Stimulated activated CD4-positive, alpha-beta T cell treated with anti-CD3 and anti-CD28 coated beads, Interleukin-1b, Interleukin-23, amount 100 ng/mL, for 4 hours (primary cell): Measurements from ENCODE around the gene HPSE.
"Not testable (repeated sequence)": the region's sequence is repeated elsewhere in the genome, so short reads cannot be mapped to it uniquely, and the experiment has no call there.

Experiments used
- DNase-seq, 2 donors: peaks; one replicate each; pipeline ENCODE4 v3.0.0-alpha.2; 2020; ENCODE audit warnings: low read depth in 2 of 2

The HPSE gene

DNA sequence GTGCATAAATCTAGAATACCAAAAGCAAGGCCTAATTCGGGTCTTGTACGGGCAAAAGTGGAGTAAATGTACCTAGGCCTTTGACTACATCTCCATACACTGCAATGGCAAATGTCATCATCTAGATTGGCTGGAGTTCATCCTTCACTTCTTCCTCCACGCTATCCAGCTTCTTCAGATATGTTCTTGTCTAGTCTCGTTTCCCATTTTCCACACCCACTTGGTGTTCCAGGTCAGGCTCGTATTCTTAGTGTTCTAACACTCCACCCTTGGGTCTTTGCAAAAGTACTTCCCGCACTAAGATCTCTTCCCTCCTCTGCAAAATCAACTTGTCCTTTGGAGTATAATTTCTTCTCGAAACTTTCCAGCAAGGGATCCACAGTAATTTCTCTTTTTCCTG is 51.5 kb downstream of the HPSE start:
- DNase-seq, result no peak

DNA sequence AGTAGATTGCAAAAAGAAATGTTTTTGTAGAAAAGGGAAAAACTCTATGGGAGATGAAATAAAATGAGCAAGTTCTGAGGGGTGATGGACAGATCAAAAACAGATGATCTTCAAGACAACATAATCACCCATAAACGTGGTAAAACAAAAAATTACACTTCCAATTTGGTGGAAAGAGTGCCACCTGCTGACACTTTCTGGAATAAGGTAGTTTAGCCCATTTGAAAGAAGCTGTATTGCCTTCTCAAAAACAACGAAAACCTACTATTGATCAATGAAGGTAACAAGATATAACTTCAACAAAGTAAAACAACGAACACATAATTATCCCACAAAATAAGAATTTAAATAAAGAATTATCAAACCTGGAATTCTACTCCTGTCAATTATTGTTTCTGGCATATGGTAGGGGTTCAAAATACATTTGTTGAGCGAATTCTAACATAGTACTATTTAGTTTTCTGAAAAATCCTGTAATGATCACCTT is 52.6 kb downstream of the HPSE start:
- DNase-seq, result peak in 1 of 2 donors; percentile 67

DNA sequence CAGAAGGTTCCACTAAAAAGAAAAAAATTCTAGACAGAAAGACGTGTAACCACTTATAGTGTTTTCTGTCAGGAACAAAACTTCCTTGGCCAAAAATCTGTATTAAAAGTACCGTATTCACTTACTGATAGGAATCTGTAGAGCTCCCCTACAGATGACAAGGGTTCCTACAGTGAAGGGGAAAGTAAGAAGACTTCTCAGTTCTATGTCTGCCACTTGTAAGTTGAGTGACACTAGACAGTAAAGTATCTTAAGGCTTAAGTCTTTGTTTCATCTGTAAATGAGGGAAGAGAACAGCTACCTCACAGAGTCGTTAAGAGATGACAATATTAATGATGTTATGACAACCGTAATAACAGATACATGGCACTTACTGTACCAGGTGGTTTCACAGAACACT is 53.3 kb downstream of the HPSE start:
- DNase-seq, result no peak

DNA sequence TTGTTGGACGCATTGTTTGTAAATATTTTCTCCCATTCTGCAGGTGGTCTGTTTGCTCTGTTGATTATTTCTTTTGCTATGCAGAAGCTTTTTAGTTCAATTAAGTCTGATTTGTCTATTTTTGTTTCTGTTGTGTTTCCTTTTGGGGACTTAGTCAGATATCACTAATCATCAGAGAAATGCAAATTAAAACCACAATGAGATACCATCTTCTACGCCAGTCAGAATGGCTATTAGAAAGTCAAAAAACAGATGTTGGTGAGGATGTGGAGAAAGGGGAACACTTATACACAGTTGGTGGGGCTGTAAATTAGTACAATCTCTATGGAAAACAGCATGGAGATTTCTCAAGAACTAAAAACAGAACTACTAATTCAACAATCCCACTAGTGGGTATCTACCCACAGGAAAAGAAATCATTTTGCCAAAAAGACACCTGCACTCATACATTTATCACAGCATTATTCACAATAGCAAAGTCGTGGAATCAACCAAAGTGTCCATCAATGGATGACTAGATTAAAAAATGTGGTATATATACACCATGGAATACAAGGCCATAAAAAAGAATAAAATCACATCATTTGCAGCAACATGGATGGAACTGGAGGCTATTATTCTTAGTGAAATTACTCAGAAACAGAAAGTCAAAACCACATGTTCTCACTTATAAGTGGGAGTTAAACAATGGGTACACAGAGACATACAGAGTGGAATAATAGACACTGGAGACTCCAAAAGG is 58.2 kb downstream of the HPSE start:
- no peak for DNase-seq

DNA sequence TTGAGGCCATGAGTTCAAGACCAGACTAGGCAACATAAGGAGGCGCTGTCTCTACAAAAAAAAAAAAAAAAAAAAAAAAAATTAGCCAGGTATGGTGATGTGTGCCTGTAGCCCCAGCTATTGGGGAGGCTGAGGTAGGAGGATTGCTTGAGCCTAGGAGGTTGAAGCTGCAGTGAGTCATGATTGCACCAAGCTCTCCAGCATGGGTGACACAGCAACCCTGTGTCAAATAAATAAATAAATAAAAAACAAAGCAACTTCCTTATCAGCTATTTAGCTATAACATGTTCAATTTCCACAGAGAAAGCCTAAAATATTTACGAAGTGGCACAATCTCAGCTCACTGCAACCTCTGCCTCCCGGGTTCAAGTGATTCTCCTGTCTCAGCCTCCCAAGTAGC is 60.7 kb downstream of the HPSE start:
- DNase-seq, result not testable (repeated sequence)

DNA sequence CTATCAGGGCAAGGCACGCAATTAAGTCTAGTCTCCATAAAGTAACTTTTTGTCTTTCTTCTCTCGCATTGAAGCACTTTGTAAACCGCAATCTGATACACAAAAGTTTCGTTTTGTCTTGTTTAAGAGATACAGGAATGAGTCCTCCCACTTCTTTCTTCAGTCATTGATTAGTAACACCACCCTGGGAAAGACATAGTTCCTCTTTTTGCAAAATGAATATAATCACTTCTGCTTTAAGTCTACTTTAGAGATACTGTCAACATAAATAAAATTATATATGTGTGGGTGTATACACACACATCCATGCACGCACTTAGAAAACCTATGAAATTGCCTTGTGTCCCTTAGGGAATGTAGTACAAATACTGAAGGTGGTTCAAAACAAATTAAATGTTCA is 61.7 kb downstream of the HPSE start:
- no peak for DNase-seq

DNA sequence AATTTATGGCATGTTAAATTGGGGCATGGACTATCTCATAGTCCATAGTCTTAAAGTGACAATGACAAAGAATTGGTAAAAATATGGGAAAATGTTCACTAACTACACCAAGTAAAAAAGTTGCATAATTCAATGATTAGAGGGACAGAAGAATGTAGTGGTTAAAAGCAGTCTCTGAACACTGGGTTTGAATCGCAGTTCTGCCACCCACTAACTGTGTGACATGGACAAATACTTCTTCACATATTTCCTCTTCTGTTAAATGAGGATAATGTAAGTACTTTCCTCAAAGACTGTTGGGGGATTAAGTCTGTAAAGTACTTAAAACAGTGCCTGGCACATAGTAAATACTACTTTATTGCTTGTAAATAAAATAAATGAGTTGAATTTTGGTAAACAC is 65.4 kb downstream of the HPSE start:
- no peak for DNase-seq

DNA sequence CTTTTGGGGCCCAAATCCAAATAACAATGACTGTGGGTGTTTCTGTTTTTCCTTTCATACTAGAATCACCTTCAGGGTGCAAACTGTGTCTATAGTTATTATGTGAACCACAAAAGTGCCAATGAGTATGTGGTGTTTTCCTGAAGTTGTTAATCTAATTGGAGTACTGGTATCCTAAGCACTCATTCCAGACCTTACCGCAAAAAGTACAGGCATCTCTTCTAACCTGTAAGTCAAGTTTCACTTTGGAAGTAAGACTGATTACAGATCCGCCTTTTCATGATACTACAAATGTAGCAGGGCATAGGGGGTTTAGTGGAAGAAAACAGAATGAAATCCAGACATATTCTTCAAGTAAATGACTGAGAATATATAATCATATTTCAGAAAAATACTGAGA is 66.2 kb downstream of the HPSE start:
- DNase-seq, result no peak

DNA sequence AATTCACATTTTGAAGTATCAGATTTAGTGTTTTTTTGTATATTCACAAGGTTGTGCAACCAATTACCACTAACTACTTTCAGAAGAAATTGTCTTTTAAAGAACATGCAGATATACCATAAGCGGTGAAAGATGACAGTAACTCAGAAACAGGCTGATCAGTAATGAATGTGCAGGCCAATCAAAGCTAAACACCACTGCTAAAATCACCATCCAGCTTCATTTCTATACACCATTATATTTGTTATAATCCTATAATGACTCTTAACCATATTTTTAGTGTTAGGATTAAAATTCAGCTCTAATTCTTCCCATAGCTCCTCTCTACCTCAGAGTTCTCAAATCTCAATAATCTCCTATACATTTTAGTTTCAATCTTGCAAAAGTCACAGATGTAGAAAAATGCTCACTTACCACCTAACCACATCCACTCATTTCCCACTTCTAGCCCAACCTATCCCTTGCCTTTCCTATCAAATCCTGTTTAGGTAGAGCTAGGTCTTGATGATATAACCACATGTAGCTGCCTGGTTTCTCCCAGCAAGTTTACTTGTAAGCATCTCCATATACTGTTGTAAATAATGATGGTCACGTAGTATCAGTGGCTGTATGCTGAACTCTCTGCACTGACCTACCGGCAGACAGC is 66.7 kb downstream of the HPSE start:
- no peak for DNase-seq

DNA sequence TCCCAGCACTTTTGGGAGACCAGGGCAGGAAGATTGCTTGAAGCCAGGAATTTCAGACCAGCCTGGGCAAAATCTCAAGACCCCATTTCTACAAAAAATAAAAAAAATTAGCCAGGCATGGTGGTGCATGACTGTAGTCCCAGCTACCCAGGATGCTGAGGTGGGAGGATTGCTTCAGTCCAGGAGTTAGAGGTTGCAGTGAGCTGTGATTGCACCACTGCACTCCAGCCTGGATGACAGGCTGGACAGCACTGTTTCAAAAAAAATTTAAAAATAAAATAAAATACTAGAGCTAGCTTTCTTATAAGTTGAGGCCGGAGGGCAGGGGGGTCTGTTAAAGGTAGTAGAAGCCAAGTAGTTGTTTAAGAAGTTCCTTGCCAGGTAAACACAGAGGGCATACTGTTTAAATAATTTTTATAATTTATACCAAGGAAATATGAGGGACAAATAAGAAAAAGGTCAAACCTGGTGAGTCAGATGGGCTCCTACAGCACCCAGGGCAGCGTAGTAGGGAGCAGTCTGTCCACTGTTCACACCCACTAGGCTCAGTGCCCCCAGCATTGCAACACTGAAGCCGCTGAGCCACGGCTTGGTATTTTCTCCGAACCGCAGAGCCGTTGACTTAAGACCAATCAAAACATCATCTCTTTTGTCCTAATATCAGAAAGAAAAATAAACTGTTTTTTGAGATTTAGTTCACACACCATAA is 67.4 kb downstream of the HPSE start:
- no peak for DNase-seq

DNA sequence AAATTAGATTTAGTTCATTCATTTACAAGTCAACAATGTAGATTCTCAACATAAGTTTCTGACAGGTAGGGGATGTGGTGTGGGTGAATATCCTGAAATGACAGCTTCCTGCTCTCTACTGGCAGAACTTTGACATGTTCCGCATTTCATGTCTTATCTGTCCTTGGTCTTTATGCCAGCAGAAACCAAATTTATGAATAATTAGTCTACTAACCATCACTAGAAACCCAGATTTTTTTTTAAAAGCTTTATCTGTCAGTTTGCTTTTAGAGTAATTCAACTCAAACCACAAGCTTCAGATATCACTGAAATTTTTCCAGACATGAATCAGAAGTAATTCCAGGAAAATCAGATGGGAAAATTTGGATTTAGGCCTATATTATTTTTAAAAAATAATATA is 68.0 kb downstream of the HPSE start:
- no peak for DNase-seq

DNA sequence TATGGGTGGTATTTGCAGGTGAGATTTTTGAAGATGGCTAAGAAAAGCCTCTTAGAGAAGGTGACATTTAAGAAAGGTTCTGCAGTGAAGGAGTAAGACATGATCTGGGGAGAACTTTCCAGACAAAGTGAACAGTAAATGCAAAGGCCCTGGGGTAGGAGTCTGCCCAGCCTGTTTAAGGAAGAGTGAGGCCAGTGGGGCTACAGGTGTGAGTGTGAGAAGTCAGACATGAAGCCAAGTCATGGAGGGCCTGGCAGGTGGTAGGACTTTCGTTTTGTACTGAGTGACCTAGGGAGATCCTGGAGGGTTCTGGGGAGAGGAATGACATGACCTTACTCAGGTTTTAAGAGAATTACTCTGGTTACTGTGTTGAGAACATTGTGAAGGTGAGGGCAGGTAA is 71.5 kb downstream of the HPSE start:
- DNase-seq, result no peak

DNA sequence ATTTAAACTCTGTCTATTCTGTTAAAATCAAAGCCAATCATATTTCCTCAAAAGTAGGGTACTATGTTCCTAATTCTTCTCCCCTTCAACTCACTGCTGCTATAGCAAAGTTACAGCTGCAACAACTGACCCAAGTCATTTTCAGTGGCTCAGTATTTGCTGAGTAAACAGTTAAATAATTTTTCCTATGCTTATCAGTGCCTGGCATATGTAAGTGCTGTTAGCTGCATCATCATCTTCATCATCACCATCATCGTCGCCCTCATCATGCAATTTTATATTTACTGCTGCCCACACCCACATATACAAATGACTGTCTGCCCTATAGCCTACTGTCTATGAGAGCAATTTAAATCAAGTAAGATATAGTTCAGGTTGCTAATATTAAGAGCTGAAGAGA is 72.0 kb downstream of the HPSE start:
- DNase-seq, result no peak

DNA sequence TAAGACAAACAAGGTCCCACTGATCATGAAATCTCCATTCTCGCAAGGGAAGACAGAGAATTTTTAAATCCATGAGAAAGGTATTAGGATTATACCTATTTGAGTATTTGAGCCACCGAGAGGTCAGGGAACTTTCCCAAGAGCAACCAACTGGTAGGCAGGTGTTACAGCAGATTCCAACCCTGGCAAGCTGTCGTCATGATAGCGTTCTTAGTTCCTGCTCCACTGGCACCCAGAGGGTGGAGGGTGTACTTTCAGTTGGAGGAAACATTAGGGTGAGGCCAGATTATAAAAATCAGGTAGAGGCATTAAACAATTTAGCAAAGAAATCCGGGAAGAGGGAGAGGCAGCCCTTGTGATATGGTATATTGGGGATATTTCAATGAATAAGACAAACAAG is 73.3 kb downstream of the HPSE start:
- no peak for DNase-seq

DNA sequence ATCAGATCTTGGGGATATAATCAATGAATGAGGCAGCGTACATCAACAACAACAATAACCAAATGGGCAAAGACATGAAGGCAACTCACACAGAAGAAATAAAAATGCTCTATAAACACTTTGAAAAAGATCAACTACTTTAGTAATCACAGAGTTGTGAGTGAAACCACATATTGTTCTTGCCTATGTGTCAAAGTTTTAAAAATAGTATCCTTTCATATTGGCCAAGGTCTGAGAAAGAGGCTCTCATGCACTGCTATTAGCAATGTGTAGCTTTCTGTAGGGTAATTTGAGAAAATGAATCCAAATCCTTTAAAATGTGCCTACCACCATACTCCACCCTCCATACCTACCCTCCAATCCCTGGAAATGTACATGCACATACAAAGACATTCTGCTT is 75.1 kb downstream of the HPSE start:
- DNase-seq, result no peak

DNA sequence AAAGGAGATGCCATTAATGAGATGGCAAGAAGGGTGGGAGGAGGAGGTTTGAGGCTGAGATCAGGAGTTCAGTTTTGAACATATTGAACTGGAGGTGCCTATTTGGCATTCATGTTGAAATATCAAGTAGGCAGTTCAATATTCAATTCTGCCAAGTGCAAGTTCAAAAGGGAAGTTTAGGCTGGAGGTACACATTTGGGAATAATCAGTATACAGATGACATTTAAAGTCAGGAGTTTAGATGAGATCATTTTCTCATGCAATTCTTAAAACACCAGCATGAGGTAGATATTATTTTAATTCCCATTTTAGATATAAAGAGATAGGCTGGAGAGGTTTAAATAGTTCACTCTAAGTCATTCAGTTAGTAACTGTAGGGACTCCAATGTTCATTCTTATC is 76.2 kb downstream of the HPSE start:
- no peak for DNase-seq

DNA sequence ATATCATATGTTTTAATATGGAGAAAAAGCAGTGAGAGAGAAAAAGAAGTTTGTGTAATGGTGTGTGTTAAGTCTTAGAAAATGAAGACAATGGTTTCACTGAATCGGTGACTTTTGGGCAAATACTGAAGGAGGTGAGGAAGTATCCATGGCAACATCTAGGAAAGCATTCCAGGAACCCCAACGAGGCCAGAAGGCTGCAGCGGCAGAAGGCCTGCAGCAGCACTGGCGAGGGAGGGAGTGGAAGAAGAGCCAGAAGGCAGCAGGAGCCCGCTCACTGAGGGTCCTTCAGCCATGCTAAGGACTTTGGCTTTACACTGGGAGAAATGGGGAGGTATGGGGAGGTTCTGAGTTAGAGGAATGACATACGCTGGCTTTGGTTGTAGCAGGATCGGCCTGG is 76.8 kb downstream of the HPSE start:
- no peak for DNase-seq

DNA sequence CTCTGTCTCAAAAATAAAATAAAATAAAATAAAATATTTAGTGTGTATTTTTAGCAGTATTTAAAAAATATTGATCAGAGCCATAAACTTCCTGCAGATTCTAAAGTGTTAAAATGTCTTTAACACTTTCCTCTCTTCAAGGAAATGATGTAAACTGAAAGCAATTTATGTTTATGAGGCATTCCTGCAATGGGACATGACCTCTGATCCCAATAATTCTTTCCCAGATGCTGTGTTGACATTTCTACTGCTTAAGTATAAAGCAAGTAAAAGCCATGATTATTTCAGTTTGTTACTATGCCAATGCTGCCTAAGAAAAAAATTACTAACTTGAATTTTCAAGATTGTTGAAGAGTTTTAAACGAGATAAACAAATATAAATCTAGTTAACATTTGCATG is 79.1 kb downstream of the HPSE start:
- DNase-seq, result no peak

DNA sequence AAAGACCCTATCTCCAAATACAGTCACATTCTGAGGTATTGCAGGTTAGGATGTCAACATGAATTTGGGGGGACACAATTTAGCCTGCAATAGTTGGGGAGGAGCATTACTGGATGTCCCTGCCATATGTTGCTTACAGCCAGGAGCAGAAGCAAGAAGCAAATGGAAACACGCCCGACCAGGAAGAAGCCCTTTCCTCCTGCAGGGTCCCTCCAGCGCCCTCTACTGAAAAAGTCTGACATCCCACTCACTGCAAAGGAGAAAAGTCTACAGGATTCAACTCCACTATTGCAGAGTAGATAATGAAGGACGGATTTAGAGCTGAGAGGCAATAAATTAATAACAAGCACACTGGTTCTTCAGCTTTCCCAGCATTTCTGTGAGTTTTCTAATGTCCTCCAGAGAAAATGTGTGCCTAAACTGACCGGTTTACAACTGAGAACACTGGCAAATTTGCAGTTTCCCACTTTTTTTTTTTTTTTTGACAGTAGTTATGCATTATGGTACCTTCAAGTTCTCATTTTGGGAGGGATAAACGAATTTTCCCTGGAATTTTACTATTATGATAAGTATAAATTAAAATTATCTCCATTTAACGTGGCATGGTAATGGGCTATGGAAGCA is 81.8 kb downstream of the HPSE start:
- peak; percentile 29 to 57 for DNase-seq

DNA sequence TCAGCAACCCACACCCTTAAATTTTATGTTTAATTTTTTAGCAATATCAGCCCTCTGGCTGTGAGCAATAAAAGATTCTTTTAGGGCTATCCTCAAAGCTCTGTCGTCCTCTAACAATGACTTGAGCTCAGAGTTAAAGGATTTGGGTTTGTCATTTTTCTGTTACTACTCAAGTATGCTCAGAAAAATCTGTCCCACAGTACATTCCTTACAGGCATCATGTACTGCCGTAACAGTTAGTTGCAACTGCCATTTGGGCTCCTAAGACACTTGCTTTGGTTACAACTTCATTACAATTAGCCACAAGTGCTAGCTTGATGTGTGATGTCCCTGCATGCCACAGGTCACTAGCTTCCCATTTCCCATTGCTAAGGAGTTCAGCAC is 83.2 kb downstream of the HPSE start:
- no peak for DNase-seq

DNA sequence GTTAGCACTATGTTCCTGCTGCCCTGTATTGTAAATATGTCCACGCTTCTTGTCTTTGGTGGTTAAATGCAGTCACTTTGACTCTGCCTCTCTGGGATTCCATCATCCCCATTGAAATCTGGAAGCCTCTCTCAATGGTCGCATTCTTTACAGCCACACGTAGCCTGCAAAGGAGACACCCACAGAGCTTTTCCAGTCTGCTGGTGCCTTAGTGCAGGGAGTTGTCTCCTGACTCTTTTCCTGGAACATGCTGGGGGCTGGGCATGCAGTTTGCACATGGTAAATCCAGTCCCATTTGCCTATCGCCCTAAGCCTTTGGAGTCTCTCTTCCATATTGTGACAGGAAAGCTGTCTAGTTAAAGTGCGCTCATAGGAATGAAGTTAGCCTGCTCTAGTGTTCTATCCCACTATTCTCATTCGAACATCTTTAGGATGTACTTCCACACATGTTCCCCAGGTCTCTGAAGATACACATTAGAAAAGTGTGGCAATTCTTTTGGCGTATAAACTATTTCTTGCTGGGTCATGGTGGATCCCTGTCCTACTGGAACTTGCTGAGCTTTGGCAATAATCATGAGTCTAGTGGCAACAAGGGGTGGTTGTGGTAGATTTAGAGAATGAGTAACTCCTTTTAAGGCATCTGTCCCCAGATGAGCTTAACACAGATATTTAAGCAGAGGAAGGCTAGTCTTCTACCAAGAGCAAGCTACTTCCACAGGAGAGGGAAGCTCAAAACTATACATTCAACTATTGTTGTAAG is 83.8 kb downstream of the HPSE start:
- no peak for DNase-seq

DNA sequence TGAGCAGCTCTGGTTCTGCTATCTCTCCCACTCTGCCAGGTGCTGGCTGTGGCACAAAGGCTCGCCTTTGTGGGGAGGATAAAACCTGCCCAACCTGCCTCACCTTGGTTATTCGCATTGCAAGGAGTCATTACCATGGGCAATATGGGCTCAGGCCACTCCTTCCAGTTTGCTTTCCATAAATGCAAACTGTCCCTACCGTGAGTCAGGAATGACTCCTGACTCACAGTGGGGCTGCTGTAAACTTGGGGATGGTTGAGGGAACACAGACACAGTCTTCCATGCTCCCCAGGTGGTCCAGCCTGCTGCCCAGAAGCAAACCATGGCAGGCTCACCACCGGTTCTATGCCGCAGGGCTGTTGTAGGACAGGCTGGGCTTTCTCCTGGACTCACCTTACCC is 86.2 kb downstream of the HPSE start:
- no peak for DNase-seq
